HG03103 (cell line): ENCODE data around the gene AXL.

Source experiments
- ATAC-seq: cut with Tn5 transposase; IDR thresholded peaks from one replicate; pipeline ENCODE4 v1.9.1; 2021; ENCODE audit warnings: low read depth; ENCODE audit not compliant: unreplicated experiment

Gene AXL

DNA sequence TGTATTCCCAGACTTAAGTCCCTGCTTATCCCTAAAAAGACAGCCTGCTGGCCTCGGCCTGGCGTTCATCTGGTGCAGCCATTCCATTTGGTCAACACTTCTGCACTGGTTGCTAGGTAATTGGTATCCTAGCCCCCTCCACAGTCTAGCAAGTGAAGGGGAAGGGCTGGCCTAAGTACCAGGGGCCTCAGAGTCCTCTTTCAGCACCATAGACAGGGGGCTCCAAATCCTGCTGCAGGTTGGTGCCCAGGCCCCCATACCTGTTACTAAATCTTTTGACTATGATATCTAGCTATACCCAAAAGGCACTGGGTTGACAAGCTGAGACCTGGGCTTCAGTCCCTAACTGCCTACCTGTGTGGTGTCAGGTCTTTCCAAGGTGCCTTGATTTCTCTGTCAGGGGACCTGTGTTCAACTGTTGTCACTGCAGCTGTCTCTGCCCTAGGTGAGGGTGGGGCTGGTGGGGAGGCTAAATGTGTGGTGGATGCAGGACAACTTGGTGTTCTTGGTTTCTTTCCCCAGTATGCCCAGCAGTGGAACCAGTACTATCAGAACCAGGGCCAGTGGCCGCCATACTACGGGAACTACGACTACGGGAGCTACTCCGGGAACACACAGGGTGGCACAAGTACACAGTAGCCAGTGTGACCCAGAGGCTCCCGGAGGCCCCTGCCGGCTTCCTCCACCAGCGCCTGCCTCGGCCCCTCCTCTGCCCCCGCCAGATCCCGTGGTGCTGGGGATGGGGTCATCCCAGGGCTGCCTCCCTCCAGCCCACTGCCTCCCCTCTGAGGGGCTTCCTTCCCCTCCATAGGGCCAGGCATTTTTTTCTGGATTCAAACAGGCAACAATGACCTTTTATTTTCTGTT lies 87.1 kb downstream of the AXL start:
- no peak for ATAC-seq

- no peak for ATAC-seq
Observed at GRCh38 chr19:41307090-41307875, 88.3 kb downstream of the AXL start.

- no peak for ATAC-seq
Observed at GRCh38 chr19:41307954-41308449, 89.0 kb downstream of the AXL start.

GRCh38 chr19:41308450-41309179 lies 89.6 kb downstream of the AXL start:
- ATAC-seq = no peak

DNA sequence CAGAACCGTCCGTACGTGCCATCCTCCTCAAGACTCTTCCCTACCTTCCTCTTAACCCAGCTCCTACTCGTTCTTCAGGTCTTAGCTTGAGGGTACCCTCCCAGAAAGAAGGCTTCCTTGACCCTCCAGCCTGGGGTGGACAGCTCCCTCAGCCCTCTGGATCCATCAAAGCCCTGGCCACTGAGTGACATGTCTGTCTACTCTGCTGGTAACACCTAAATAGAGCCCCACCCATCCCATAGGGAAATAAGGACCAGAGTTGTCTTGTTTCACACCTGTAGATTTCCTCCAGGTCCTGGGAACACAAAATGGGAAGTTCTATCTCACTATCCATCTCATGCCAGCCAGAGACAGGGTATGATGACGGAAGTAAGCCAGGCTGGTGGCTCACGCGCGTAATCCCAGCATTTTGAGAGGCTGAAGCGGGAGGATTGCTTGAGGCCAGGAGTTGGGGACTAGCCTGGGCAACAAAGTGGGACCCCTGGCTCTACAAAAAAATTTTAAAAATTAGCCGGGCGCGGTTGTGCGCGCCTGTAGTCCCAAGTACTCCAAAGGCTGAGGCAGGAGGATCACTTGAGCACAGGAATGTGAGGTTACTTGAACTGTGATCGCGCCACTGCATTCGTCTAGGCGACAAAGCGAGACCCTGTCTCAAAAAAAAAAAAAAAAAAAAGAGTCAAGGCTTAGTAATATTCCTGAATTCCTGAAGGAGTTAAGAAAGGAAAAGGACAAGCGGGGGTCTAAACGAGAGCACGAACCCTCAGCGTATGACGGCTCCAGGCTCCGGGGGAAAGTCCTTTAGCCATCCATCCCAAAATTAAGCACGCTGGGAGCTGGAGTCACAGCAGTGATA lies 90.4 kb downstream of the AXL start:
- ATAC-seq = no peak

DNA sequence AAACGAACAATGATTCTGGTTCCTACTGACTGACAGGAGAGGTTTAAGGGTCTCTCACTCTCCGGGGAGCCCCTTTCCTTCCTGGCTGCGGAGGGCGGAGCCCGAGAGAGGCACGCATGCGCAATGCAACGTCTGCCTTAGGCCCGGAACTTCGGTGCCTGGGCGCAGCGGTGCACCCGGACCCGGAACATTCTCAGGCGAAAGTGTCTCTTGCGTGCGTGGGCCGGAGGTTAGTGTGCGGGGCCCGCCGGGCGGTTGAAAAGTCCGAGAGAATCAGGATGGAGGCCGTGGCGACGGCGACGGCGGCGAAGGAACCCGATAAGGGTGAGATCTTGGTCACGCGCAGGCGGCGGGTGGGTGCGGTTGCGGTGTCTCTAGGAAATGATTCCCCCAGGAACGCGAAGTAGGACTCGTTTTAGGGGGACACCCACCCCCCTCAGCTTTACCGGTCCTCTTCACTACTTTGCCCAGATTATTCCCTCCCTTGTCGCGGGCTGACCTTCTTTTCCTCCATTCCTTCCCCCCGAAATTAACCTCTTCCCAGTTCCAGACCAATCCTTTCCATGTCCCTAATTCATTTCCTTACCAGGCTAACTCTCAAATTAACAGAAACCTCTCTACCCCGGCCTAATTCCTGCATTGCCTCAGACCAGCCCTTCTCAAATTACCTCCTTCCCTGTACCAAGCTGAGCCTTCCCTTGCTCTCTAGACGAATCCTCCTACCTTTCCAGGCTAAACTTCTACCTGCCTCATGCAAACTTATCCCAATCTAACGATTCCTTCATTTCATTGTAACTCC lies 91.2 kb downstream of the AXL start, which contains the start of gene CCDC97:
Gene CCDC97, plus strand, starts transcription at position 140 of the 799 bp plus-strand sequence. Its CDS starts 139 bp downstream, at position 279.
- ATAC-seq = no peak

- ATAC-seq = no peak
Observed at GRCh38 chr19:41311072-41311471, 92.0 kb downstream of the AXL start.
